ENCODE measurements around the gene MCM5.

DNA sequence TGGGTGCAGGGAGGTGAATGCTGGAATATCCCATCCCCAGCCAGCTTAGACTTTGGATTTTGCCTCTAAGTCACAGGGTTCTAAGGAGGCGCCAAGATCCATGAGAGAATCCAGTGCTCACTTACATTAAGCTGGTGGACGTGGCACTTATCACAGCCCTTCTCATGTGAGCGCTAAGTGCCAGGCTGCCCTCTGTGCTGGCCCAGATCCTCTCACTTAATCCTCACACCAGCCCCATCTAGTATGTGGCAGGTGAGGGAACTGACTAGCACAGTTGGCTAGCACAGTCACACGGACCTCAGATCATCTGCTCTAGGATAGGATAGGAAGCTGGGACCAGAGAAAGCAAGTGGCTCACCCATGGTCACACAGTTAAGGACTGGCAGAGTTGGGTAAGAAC is 15.4 kb upstream of the MCM5 start:
- TF ChIP-seq, protein P1, sequence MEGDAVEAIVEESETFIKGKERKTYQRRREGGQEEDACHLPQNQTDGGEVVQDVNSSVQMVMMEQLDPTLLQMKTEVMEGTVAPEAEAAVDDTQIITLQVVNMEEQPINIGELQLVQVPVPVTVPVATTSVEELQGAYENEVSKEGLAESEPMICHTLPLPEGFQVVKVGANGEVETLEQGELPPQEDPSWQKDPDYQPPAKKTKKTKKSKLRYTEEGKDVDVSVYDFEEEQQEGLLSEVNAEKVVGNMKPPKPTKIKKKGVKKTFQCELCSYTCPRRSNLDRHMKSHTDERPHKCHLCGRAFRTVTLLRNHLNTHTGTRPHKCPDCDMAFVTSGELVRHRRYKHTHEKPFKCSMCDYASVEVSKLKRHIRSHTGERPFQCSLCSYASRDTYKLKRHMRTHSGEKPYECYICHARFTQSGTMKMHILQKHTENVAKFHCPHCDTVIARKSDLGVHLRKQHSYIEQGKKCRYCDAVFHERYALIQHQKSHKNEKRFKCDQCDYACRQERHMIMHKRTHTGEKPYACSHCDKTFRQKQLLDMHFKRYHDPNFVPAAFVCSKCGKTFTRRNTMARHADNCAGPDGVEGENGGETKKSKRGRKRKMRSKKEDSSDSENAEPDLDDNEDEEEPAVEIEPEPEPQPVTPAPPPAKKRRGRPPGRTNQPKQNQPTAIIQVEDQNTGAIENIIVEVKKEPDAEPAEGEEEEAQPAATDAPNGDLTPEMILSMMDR (conservative IDR thresholded peaks at IDR 0.05; ENCODE audit: low read depth in 2 of 2), result no peak
- TF ChIP-seq EZH2 (IDR thresholded peaks at IDR 0.05; ENCODE audit: low read depth, unreplicated experiment), result no peak
- TF ChIP-seq, protein P2, sequence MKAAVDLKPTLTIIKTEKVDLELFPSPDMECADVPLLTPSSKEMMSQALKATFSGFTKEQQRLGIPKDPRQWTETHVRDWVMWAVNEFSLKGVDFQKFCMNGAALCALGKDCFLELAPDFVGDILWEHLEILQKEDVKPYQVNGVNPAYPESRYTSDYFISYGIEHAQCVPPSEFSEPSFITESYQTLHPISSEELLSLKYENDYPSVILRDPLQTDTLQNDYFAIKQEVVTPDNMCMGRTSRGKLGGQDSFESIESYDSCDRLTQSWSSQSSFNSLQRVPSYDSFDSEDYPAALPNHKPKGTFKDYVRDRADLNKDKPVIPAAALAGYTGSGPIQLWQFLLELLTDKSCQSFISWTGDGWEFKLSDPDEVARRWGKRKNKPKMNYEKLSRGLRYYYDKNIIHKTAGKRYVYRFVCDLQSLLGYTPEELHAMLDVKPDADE (IDR thresholded peaks at IDR 0.05), result no peak
- no peak for TF ChIP-seq EZH2phosphoT487 (IDR thresholded peaks at IDR 0.05; ENCODE audit: unreplicated experiment)
- TF ChIP-seq, protein P3, sequence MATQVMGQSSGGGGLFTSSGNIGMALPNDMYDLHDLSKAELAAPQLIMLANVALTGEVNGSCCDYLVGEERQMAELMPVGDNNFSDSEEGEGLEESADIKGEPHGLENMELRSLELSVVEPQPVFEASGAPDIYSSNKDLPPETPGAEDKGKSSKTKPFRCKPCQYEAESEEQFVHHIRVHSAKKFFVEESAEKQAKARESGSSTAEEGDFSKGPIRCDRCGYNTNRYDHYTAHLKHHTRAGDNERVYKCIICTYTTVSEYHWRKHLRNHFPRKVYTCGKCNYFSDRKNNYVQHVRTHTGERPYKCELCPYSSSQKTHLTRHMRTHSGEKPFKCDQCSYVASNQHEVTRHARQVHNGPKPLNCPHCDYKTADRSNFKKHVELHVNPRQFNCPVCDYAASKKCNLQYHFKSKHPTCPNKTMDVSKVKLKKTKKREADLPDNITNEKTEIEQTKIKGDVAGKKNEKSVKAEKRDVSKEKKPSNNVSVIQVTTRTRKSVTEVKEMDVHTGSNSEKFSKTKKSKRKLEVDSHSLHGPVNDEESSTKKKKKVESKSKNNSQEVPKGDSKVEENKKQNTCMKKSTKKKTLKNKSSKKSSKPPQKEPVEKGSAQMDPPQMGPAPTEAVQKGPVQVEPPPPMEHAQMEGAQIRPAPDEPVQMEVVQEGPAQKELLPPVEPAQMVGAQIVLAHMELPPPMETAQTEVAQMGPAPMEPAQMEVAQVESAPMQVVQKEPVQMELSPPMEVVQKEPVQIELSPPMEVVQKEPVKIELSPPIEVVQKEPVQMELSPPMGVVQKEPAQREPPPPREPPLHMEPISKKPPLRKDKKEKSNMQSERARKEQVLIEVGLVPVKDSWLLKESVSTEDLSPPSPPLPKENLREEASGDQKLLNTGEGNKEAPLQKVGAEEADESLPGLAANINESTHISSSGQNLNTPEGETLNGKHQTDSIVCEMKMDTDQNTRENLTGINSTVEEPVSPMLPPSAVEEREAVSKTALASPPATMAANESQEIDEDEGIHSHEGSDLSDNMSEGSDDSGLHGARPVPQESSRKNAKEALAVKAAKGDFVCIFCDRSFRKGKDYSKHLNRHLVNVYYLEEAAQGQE (IDR thresholded peaks at IDR 0.05; ENCODE audit: unreplicated experiment), result no peak
- TF ChIP-seq ZNF331 (CRISPR knock-in tag; IDR thresholded peaks at IDR 0.05; ENCODE audit: low read depth), result no peak
- no peak for TF ChIP-seq POLR2AphosphoS5 (IDR thresholded peaks at IDR 0.05; ENCODE audit: low read depth)
- no peak for TF ChIP-seq CREB1 (CRISPR knock-in tag; IDR thresholded peaks at IDR 0.05; ENCODE audit: low read depth)
- no peak for TF ChIP-seq STAT1 (IDR thresholded peaks at IDR 0.05; ENCODE audit: unreplicated experiment)
- TF ChIP-seq NANOG (IDR thresholded peaks at IDR 0.05; ENCODE audit: borderline replicate concordance), result no peak
- no peak for TF ChIP-seq JUNB (IDR thresholded peaks at IDR 0.05; ENCODE audit: unreplicated experiment)
- TF ChIP-seq, protein P4, sequence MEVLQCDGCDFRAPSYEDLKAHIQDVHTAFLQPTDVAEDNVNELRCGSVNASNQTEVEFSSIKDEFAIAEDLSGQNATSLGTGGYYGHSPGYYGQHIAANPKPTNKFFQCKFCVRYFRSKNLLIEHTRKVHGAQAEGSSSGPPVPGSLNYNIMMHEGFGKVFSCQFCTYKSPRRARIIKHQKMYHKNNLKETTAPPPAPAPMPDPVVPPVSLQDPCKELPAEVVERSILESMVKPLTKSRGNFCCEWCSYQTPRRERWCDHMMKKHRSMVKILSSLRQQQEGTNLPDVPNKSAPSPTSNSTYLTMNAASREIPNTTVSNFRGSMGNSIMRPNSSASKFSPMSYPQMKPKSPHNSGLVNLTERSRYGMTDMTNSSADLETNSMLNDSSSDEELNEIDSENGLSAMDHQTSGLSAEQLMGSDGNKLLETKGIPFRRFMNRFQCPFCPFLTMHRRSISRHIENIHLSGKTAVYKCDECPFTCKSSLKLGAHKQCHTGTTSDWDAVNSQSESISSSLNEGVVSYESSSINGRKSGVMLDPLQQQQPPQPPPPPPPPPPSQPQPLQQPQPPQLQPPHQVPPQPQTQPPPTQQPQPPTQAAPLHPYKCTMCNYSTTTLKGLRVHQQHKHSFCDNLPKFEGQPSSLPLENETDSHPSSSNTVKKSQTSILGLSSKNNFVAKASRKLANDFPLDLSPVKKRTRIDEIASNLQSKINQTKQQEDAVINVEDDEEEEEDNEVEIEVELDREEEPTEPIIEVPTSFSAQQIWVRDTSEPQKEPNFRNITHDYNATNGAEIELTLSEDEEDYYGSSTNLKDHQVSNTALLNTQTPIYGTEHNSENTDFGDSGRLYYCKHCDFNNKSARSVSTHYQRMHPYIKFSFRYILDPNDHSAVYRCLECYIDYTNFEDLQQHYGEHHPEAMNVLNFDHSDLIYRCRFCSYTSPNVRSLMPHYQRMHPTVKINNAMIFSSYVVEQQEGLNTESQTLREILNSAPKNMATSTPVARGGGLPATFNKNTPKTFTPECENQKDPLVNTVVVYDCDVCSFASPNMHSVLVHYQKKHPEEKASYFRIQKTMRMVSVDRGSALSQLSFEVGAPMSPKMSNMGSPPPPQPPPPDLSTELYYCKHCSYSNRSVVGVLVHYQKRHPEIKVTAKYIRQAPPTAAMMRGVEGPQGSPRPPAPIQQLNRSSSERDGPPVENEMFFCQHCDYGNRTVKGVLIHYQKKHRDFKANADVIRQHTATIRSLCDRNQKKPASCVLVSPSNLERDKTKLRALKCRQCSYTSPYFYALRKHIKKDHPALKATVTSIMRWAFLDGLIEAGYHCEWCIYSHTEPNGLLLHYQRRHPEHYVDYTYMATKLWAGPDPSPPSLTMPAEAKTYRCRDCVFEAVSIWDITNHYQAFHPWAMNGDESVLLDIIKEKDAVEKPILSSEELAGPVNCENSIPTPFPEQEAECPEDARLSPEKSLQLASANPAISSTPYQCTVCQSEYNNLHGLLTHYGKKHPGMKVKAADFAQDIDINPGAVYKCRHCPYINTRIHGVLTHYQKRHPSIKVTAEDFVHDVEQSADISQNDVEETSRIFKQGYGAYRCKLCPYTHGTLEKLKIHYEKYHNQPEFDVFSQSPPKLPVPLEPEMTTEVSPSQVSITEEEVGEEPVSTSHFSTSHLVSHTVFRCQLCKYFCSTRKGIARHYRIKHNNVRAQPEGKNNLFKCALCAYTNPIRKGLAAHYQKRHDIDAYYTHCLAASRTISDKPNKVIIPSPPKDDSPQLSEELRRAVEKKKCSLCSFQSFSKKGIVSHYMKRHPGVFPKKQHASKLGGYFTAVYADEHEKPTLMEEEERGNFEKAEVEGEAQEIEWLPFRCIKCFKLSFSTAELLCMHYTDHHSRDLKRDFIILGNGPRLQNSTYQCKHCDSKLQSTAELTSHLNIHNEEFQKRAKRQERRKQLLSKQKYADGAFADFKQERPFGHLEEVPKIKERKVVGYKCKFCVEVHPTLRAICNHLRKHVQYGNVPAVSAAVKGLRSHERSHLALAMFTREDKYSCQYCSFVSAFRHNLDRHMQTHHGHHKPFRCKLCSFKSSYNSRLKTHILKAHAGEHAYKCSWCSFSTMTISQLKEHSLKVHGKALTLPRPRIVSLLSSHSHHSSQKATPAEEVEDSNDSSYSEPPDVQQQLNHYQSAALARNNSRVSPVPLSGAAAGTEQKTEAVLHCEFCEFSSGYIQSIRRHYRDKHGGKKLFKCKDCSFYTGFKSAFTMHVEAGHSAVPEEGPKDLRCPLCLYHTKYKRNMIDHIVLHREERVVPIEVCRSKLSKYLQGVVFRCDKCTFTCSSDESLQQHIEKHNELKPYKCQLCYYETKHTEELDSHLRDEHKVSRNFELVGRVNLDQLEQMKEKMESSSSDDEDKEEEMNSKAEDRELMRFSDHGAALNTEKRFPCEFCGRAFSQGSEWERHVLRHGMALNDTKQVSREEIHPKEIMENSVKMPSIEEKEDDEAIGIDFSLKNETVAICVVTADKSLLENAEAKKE (CRISPR knock-in tag; IDR thresholded peaks at IDR 0.05), result no peak

All from GM23338 (cell line).